Activated CD4-positive, alpha-beta T cell treated with anti-CD3 and anti-CD28 coated beads, Interleukin-2, amount 10 ng/mL, durations not matched to agents 7 days and 5 days (primary cell): Measurements from ENCODE around the gene NECTIN1. TPM values are rescaled to one million over a fixed set of nuclear protein-coding genes. Genes with fewer than 3 reads are reported as not detected.

Experiments used
- CTCF ChIA-PET: fragments of 350-600 bp; sonication (Branson Sonifier 250); formaldehyde crosslinking; loops from one replicate; lab custom pipeline; 2021; ENCODE audit warnings: antibody characterized with exemption; lab: Charles Lee
- POLR2A ChIA-PET: fragments of 350-600 bp; sonication (Branson Sonifier 250); formaldehyde crosslinking; loops from one replicate; lab custom pipeline; 2021; ENCODE audit warnings: antibody characterized with exemption; lab: Charles Lee
- DNase-seq: peaks from one replicate; pipeline ENCODE4 v3.0.0-alpha.2; 2020
- H3K27ac Mint-ChIP-seq: one replicate; pipeline ENCODE4 v1.8.0; 2021; ENCODE audit warnings: mild to moderate bottlenecking, moderate library complexity, mixed read lengths
- H3K27me3 Mint-ChIP-seq: one replicate; pipeline ENCODE4 v1.8.0; 2021; ENCODE audit warnings: mixed read lengths
- H3K36me3 Mint-ChIP-seq: one replicate; pipeline ENCODE4 v1.8.0; 2021; ENCODE audit warnings: low read depth, mixed read lengths
- H3K4me1 Mint-ChIP-seq: one replicate; pipeline ENCODE4 v1.8.0; 2021; ENCODE audit warnings: mixed read lengths
- H3K4me3 Mint-ChIP-seq: one replicate; pipeline ENCODE4 v1.8.0; 2021; ENCODE audit warnings: mild to moderate bottlenecking, moderate library complexity, mixed read lengths
- H3K9me3 Mint-ChIP-seq: one replicate; pipeline ENCODE4 v1.8.0; 2021; ENCODE audit warnings: mixed read lengths
- total RNA-seq, 2 experiments: library from RNA; stranded (reverse); gene quantifications; one replicate each; pipeline ENCODE4 v1.2.3, GENCODE V29; 2021

The NECTIN1 gene
- total RNA-seq, 2 experiments from 2014 or later, result 0.21 to 0.30 TPM

DNA sequence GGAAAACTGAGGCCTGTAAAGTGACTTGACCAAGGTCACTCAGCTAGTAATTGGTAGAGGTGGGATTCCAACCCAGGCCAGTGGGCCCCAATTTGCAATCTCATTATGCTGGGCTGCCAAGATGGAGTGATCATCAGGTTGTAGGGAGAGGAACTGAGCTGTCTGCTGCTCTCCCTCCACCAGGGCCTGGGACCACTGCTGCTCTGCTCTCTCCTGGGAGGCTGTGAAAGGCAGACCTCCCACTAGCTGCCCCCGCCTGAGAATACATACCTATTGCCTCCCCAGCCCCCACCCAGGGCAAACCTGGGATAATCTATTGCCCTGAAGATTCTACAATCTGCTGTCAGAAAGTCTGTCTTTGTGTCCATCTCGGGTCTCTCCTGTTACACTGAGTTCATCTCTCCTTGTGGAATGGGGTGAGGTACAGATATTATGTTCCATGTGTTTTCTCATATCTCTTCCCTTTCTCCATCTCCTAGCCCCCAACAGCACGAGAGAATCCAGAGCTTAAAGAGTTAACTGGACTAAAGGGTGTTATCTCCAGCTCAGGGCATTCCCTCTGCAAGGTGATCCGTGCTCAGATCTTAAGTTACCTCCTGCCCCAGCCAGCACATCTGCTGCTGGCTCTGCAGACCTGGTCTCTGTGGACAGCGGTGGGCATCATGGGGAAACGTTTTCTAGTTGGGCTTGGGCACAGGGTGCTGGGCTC is 5.6 kb downstream of the NECTIN1 start:
- Mint-ChIP-seq H3K36me3 (no peaks in the 10 kb centered on the region), H3K4me3 (no peak overlapping the region), H3K27me3 (peaks cover 29% of the 10 kb centered on the region), H3K4me1 (peaks cover 6% of the 10 kb centered on the region), H3K9me3 (no peaks in the 10 kb centered on the region), H3K27ac (no peak overlapping the region)
- ChIA-PET POLR2A (no interaction called here), CTCF (interaction anchor here (0.6 to 0.7 kb wide), 2 partner anchors 8 to 50 kb away, joined by 3 read pairs; no protein-coding TSS in a partner anchor)
- DNase-seq, result no peak

- ChIA-PET POLR2A (no interaction called here), CTCF (no interaction called here)
- Mint-ChIP-seq H3K27me3 (peaks cover 23% of the 10 kb centered on the region), H3K9me3 (no peaks in the 10 kb centered on the region), H3K4me3 (no peak overlapping the region), H3K4me1 (peaks cover 1% of the 10 kb centered on the region), H3K36me3 (no peaks in the 10 kb centered on the region), H3K27ac (no peak overlapping the region)
- no peak for DNase-seq
Observed at GRCh38 chr11:119722281-119722794, 6.7 kb downstream of the NECTIN1 start.

DNA sequence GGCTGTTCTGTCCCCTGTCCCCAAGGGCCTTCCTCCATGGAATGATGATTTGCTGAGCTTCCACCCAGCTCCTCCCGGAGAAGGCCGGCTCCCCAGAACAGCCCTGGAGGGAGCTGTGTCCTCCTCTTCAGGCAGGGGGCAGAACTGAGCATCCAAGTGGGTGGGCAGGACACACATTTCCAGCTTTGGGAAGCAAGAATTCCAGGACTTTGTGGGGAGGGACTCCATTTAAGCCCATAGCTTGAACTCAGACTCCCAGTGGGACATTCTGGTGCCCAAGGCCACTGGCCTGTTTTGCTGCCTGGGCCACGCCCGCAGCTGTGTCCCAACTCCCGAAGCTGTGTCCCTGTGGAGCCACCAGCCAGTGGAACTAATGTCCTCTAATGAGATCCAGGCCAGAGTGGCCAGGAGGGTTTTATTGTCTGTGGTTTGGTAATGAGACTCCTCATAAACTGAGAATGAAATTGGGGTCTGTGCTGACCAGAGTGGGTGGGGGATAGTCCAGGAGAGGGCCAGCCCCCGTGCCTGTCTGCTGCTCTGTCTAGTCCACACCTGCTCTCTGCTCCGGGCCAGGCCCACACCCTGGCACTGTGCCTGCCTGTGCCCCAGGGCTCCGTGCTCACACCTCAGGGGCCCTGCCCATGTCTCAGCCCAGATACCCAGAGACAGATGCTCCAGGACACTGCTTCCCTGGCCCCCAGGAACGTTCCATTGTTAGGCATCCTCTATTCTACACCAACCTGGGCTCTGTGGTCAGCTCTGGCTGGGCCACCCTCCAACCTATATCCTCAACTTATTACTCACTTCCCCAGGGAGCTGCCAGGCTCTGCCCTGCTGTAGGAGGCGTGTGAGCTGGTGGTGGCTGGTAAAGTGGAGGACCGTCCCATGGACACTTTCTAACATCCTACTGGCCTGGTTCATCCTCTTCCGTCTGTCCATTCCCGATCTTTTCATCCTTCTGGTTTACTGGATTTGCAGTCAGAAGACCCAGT is 7.6 kb downstream of the NECTIN1 start:
- H3K9me3 Mint-ChIP-seq, result no peaks in the 10 kb centered on the region
- H3K27ac Mint-ChIP-seq, result no peak overlapping the region
- peaks cover 15% of the 10 kb centered on the region for H3K27me3 Mint-ChIP-seq
- ChIA-PET CTCF (interaction anchor here (1.1 kb wide), 1 partner anchor 8 kb away, joined by 4 read pairs; no protein-coding TSS in a partner anchor), POLR2A (no interaction called here)
- no peaks in the 10 kb centered on the region for H3K36me3 Mint-ChIP-seq
- DNase-seq, result no peak
- H3K4me3 Mint-ChIP-seq, result no peak overlapping the region
- H3K4me1 Mint-ChIP-seq, result no peaks in the 10 kb centered on the region

- no peak overlapping the region for H3K4me3 Mint-ChIP-seq
- DNase-seq, result no peak
- no peak overlapping the region for H3K27ac Mint-ChIP-seq
- no peaks in the 10 kb centered on the region for H3K4me1 Mint-ChIP-seq
- H3K36me3 Mint-ChIP-seq, result no peaks in the 10 kb centered on the region
- POLR2A ChIA-PET, result no interaction called here
- H3K27me3 Mint-ChIP-seq, result peaks cover 5% of the 10 kb centered on the region
- H3K9me3 Mint-ChIP-seq, result no peaks in the 10 kb centered on the region
- CTCF ChIA-PET, result interaction anchor here (1.1 kb wide), 1 partner anchor 9 kb away, joined by 4 read pairs; no protein-coding TSS in a partner anchor
Observed at GRCh38 chr11:119720311-119720913, 8.6 kb downstream of the NECTIN1 start.

GRCh38 chr11:119717839-119718534 is 11.0 kb downstream of the NECTIN1 start:
- ChIA-PET CTCF (interaction anchor here (0.6 to 1.6 kb wide), 3 partner anchors 8 to 43 kb away, joined by 3 to 6 read pairs (median 3); no protein-coding TSS in a partner anchor), POLR2A (no interaction called here)
- Mint-ChIP-seq H3K27me3 (peaks cover 2% of the 10 kb centered on the region), H3K36me3 (no peaks in the 10 kb centered on the region), H3K4me3 (no peak overlapping the region), H3K9me3 (no peaks in the 10 kb centered on the region), H3K4me1 (no peaks in the 10 kb centered on the region), H3K27ac (no peak overlapping the region)
- DNase-seq, result no peak

- H3K36me3 Mint-ChIP-seq, result no peaks in the 10 kb centered on the region
- H3K9me3 Mint-ChIP-seq, result no peaks in the 10 kb centered on the region
- H3K27me3 Mint-ChIP-seq, result no peaks in the 10 kb centered on the region
- H3K4me3 Mint-ChIP-seq, result no peak overlapping the region
- ChIA-PET CTCF (interaction anchor here (1.6 kb wide), 1 partner anchor 13 kb away, joined by 6 read pairs; no protein-coding TSS in a partner anchor), POLR2A (no interaction called here)
- H3K27ac Mint-ChIP-seq, result no peak overlapping the region
- H3K4me1 Mint-ChIP-seq, result no peaks in the 10 kb centered on the region
- no peak for DNase-seq
Observed at GRCh38 chr11:119716582-119717498, 12.2 kb downstream of the NECTIN1 start.

DNA sequence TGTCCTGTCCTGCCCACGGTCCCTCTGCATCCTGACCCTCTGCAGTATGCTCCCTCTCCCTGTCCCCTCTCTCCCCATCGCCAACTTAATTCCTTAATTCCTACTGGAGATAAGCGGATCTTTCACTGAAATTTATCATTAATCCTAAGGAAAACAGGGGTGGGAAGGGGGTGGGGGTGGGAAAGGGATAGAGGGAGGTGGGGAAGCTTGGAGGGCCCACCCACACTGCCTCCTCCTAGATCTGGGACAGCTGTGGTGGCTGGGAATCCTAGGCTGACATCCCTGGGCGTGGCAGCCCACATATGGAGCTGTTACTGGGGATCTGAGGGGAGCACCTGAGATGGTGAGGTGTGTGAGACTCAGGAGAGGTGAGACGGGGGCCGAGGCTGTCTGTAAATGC is 14.4 kb downstream of the NECTIN1 start:
- Mint-ChIP-seq H3K36me3 (no peaks in the 10 kb centered on the region), H3K4me3 (no peak overlapping the region), H3K27me3 (peaks cover 11% of the 10 kb centered on the region), H3K4me1 (no peaks in the 10 kb centered on the region), H3K27ac (no peak overlapping the region), H3K9me3 (no peaks in the 10 kb centered on the region)
- DNase-seq, result no peak
- CTCF ChIA-PET, result interaction anchor here (1.0 to 1.1 kb wide), 2 partner anchors 9 to 12 kb away, joined by 3 read pairs; no protein-coding TSS in a partner anchor
- POLR2A ChIA-PET, result no interaction called here

- no peak for DNase-seq
- no peak overlapping the region for H3K27ac Mint-ChIP-seq
- no peaks in the 10 kb centered on the region for H3K4me1 Mint-ChIP-seq
- no peaks in the 10 kb centered on the region for H3K9me3 Mint-ChIP-seq
- CTCF ChIA-PET, result no interaction called here
- no peak overlapping the region for H3K4me3 Mint-ChIP-seq
- no peaks in the 10 kb centered on the region for H3K36me3 Mint-ChIP-seq
- POLR2A ChIA-PET, result no interaction called here
- H3K27me3 Mint-ChIP-seq, result peaks cover 13% of the 10 kb centered on the region
Observed at GRCh38 chr11:119714189-119714588, 14.8 kb downstream of the NECTIN1 start.

DNA sequence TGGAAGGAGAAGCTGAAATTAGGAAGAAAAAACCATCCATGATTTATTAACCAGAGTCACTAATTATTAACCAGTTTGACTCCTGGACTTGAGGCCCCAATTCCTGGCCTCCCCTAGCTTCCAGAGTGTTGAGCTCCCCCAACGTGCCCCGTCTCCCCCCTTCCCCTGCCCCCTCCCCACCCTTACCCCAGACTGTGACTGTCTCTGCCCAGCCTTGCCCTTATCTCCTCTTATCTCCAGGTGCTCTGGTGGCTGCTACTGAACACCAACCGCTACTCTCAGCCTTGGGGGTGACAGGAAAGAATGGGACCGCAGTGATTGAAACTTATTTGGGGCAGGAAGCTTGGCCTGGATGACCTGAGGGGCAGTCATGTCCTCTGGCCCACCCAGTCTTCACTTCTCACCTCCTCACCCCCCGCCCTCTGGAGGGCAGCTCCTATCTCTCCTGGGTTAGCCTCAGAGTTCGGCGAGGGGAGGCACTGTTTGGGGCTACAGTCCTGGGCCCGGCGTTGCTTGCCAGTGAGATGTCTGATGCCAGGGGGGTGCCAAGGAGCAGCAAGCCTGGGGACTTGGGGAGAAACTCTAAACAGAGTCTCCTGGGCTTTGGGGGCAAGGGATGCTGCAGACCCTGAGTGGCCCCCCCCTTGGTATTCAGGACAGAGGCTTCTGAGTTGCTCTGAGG is 15.5 kb downstream of the NECTIN1 start:
- Mint-ChIP-seq H3K4me3 (no peak overlapping the region), H3K4me1 (no peaks in the 10 kb centered on the region), H3K27ac (no peak overlapping the region), H3K36me3 (no peaks in the 10 kb centered on the region), H3K9me3 (no peaks in the 10 kb centered on the region), H3K27me3 (peaks cover 18% of the 10 kb centered on the region)
- ChIA-PET CTCF (interaction anchor here (0.9 kb wide), 1 partner anchor 16 kb away, joined by 3 read pairs; no protein-coding TSS in a partner anchor), POLR2A (no interaction called here)
- no peak for DNase-seq

DNA sequence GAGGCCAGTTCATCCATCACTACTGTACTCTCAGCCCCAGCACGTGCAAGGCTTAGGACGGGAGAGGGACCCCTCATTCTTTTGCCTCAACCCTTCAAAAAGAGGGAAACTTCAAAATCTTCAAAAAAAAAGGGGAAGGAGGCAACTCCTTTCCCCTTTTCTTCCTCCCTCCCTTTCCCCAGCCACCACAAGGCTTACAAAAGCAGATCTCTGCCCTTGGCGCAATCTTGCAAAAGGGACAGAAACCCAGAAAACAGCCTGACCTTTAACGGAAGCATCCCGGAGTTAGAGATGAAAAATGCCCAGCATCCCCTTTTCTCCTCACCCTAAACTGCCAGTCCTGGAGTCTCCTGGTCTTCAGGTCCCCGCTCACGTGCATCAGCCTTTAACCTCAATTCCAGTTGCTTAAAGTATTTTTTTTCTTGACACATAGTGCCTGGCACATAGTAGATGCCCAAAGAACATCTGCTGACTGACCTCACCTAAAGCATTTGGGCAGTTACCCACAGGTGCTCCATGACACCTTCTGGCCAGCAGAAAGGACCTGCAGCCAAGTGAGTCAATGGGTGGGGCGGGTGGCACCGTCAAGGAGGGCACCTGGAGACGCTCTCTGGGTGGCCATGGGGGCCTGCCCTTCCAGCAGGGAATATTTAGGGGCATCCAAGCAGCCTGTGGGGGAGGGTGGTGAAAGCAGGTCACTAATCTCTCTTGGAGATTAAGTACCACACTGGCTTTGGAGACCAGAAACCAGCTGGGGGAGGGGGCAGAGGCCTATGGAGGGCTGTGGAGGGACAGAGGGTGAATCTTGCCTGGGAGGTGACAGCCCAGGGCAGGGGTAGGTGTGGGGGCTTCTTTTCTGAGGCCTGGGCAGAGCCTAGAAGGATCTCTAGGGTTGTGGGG is 16.3 kb downstream of the NECTIN1 start:
- ChIA-PET POLR2A (no interaction called here), CTCF (interaction anchor here (0.9 kb wide), 1 partner anchor 17 kb away, joined by 3 read pairs; no protein-coding TSS in a partner anchor)
- no peaks in the 10 kb centered on the region for H3K4me1 Mint-ChIP-seq
- H3K4me3 Mint-ChIP-seq, result no peak overlapping the region
- H3K27ac Mint-ChIP-seq, result no peak overlapping the region
- peaks cover 26% of the 10 kb centered on the region for H3K27me3 Mint-ChIP-seq
- DNase-seq, result no peak
- no peaks in the 10 kb centered on the region for H3K36me3 Mint-ChIP-seq
- H3K9me3 Mint-ChIP-seq, result no peaks in the 10 kb centered on the region
